WTC11 (cell line): ENCODE data around the gene KCNG3.

ENCODE experiments used
- CBFB ChIP-seq: sonication (generic); formaldehyde crosslinking; IDR thresholded peaks from 2 replicates; pipeline ENCODE4 v1.8.1; 2022; ENCODE audit warnings: mild to moderate bottlenecking, low read depth, missing genetic modification reagents
- CREB1 ChIP-seq: sonication (generic); formaldehyde crosslinking; IDR thresholded peaks from 2 replicates; pipeline ENCODE4 v1.8.0; 2023; ENCODE audit warnings: mild to moderate bottlenecking, missing genetic modification reagents
- CTCF ChIP-seq: fragments of 200-600 bp; IDR thresholded peaks from 2 replicates; pipeline ENCODE4 v1.8.0; 2022; ENCODE audit warnings: antibody characterized with exemption
- ESRRA ChIP-seq: sonication (generic); formaldehyde crosslinking; IDR thresholded peaks from 2 replicates; pipeline ENCODE4 v1.8.1; 2022; ENCODE audit warnings: mild to moderate bottlenecking, missing genetic modification reagents, borderline replicate concordance
- NR3C1 ChIP-seq: sonication (generic); formaldehyde crosslinking; conservative IDR thresholded peaks from 2 replicates; pipeline ENCODE4 v1.8.1; 2023; ENCODE audit warnings: low read depth, mild to moderate bottlenecking, missing genetic modification reagents
- PREB ChIP-seq: sonication (generic); formaldehyde crosslinking; IDR thresholded peaks from 2 replicates; pipeline ENCODE4 v1.8.1; 2022; ENCODE audit warnings: mild to moderate bottlenecking, missing genetic modification reagents, moderate library complexity, borderline replicate concordance
- SMAD3 ChIP-seq: sonication (generic); formaldehyde crosslinking; IDR thresholded peaks from 2 replicates; pipeline ENCODE4 v1.8.0; 2022; ENCODE audit warnings: missing genetic modification reagents, mild to moderate bottlenecking, borderline replicate concordance
- SOX15 ChIP-seq: fragments of 250-450 bp; sonication (Bioruptor Pico); IDR thresholded peaks from 2 replicates; pipeline ENCODE4 v1.9.0; 2021; ENCODE audit warnings: mild to moderate bottlenecking
- STAT6 ChIP-seq: sonication (generic); formaldehyde crosslinking; conservative IDR thresholded peaks from 2 replicates; pipeline ENCODE4 v1.8.1; 2023; ENCODE audit warnings: mild to moderate bottlenecking, low read depth, missing genetic modification reagents, moderate library complexity
- USF2 ChIP-seq: sonication (generic); formaldehyde crosslinking; IDR thresholded peaks from 2 replicates; pipeline ENCODE4 v1.8.1; 2023; ENCODE audit warnings: mild to moderate bottlenecking, missing genetic modification reagents, moderate library complexity

GRCh38 chr2:42430188-42430587 lies 63.6 kb downstream of the KCNG3 start:
- TF ChIP-seq CTCF (no peak), SMAD3 (CRISPR knock-in tag) (no peak), USF2 (CRISPR knock-in tag) (no peak), CBFB (CRISPR knock-in tag) (no peak), PREB (CRISPR knock-in tag) (no peak), NR3C1 (CRISPR knock-in tag) (no peak), CREB1 (CRISPR knock-in tag) (no peak), STAT6 (CRISPR knock-in tag) (no peak), SOX15 (no peak), ESRRA (CRISPR knock-in tag) (no peak)
